PC-3 (cell line): ENCODE results near the gene COL1A2.

Source experiments
- CTCF ChIP-seq: fragments of 300-600 bp; sonication (generic); conservative IDR thresholded peaks from 2 replicates; pipeline ENCODE4 v1.5.1; 2017; ENCODE audit warnings: antibody characterized with exemption, low read depth, mild to moderate bottlenecking, low read length
- EZH2 ChIP-seq: fragments of 300-600 bp; sonication (generic); IDR thresholded peaks from one replicate; pipeline ENCODE4 v1.6.1; 2017; ENCODE audit warnings: antibody characterized with exemption, mild to moderate bottlenecking, low read length; ENCODE audit not compliant: unreplicated experiment
- EZH2phosphoT487 ChIP-seq: fragments of 300-600 bp; sonication (generic); IDR thresholded peaks from 2 replicates; pipeline ENCODE4 v1.6.1; 2018; ENCODE audit warnings: mild to moderate bottlenecking, antibody characterized with exemption, low read length, borderline replicate concordance

- TF ChIP-seq CTCF (no peak), EZH2 (no peak), EZH2phosphoT487 (no peak)
Observed at GRCh38 chr7:94364816-94365215, 29.9 kb upstream of the COL1A2 start.
